ENCODE measurements around the gene HMGB3.

DNA sequence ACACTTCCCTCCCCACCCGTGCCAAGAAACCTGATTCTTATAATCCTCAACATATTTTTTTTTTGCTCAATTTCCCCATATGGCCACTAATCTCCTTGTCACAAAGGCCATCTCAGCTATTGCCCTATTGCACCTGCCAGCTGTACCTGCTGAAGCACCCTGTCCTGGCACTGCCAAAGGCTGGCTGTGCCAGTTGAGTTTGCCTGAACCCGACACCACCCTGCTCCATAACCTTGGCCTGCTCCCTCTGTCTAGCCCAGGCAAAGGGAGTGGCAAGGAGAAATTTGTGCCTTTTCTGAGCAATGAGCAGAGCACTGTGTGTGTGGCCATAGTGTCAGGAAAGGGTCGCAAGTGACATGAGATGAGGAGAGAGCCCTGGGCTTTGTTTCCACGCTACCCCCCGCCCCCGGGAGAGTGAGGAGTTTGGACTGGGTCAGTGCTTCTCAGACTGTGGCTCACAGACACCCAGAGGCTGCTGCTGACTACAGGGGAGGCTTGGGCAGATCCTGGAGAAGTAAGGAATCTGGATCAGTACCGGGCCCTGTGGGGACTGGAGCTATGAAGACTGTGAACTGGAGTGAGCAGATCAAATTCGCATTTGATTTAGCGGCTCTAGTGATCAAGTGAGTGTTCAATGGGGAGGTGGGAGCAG lies 42.2 kb upstream of the HMGB3 start:
- TF ChIP-seq, protein P1, sequence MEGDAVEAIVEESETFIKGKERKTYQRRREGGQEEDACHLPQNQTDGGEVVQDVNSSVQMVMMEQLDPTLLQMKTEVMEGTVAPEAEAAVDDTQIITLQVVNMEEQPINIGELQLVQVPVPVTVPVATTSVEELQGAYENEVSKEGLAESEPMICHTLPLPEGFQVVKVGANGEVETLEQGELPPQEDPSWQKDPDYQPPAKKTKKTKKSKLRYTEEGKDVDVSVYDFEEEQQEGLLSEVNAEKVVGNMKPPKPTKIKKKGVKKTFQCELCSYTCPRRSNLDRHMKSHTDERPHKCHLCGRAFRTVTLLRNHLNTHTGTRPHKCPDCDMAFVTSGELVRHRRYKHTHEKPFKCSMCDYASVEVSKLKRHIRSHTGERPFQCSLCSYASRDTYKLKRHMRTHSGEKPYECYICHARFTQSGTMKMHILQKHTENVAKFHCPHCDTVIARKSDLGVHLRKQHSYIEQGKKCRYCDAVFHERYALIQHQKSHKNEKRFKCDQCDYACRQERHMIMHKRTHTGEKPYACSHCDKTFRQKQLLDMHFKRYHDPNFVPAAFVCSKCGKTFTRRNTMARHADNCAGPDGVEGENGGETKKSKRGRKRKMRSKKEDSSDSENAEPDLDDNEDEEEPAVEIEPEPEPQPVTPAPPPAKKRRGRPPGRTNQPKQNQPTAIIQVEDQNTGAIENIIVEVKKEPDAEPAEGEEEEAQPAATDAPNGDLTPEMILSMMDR (IDR thresholded peaks at IDR 0.05) = no peak
- TF ChIP-seq POLR2A (IDR thresholded peaks at IDR 0.05) = no peak
- TF ChIP-seq POLR2AphosphoS5 (IDR thresholded peaks at IDR 0.05; ENCODE audit: insufficient read depth in 1 of 2, low read depth in 1 of 2) = no peak

Data from vagina (tissue), 2 donors.